Loucy (cell line): ENCODE results near the gene ARHGEF35.
"Not testable (repeated sequence)": the region's sequence is repeated elsewhere in the genome, so short reads cannot be mapped to it uniquely, and the experiment has no call there.

Experiments used
- H2AFZ ChIP-seq: fragments of 200-600 bp; sonication (generic); 2 replicates; pipeline ENCODE4 v1.6.0; 2016; ENCODE audit warnings: antibody characterized with exemption, mild to moderate bottlenecking, low read length, moderate library complexity
- H3F3A ChIP-seq: fragments of 200-600 bp; 2 replicates; pipeline ENCODE4 v1.6.0; 2016; ENCODE audit warnings: antibody characterized with exemption, low read depth, mild to moderate bottlenecking
- H3K27me3 ChIP-seq: fragments of 200-600 bp; sonication (generic); 2 replicates; pipeline ENCODE4 v1.6.1; 2014; ENCODE audit warnings: low read length, mild to moderate bottlenecking; ENCODE audit not compliant: insufficient read depth, poor library complexity, severe bottlenecking
- H3K36me3 ChIP-seq: fragments of 200-600 bp; sonication (generic); 2 replicates; pipeline ENCODE4 v1.6.1; 2016; ENCODE audit warnings: low read length; ENCODE audit not compliant: insufficient read depth
- H3K4me1 ChIP-seq: fragments of 200-600 bp; sonication (generic); 2 replicates; pipeline ENCODE4 v1.5.1; 2014; ENCODE audit warnings: low read length, mild to moderate bottlenecking; ENCODE audit not compliant: insufficient read depth, poor library complexity, severe bottlenecking
- H3K4me2 ChIP-seq: fragments of 200-600 bp; sonication (generic); 2 replicates; pipeline ENCODE4 v1.6.0; 2014; ENCODE audit warnings: antibody characterized with exemption, low read length, low read depth, mild to moderate bottlenecking; ENCODE audit not compliant: poor library complexity, severe bottlenecking
- H3K4me3 ChIP-seq: fragments of 200-600 bp; sonication (generic); 2 replicates; pipeline ENCODE4 v1.5.1; 2014; ENCODE audit warnings: low read length, mild to moderate bottlenecking, mixed read lengths; ENCODE audit not compliant: poor library complexity, severe bottlenecking
- H3K79me2 ChIP-seq: fragments of 200-600 bp; sonication (generic); 2 replicates; pipeline ENCODE4 v1.6.1; 2014; ENCODE audit warnings: low read length; ENCODE audit not compliant: insufficient read depth
- H3K9ac ChIP-seq: fragments of 200-600 bp; sonication (generic); 2 replicates; pipeline ENCODE4 v1.6.0; 2014; ENCODE audit warnings: mild to moderate bottlenecking, low read depth, low read length, moderate library complexity; ENCODE audit not compliant: poor library complexity, severe bottlenecking
- H3K9me2 ChIP-seq: fragments of 200-600 bp; sonication (generic); replicated peaks from 2 replicates; pipeline ENCODE4 v1.6.1; 2016; ENCODE audit warnings: low read depth, low read length, mixed read lengths
- H3K9me3 ChIP-seq: fragments of 200-600 bp; sonication (generic); 2 replicates; pipeline ENCODE4 v1.6.1; 2014; ENCODE audit warnings: mild to moderate bottlenecking, antibody characterized with exemption, low read length, low read depth; ENCODE audit not compliant: insufficient read depth
- H4K20me1 ChIP-seq: fragments of 200-600 bp; sonication (generic); 2 replicates; pipeline ENCODE4 v1.6.0; 2014; ENCODE audit warnings: antibody characterized with exemption, low read length, mild to moderate bottlenecking; ENCODE audit not compliant: insufficient read depth, poor library complexity, severe bottlenecking

The ARHGEF35 gene

DNA sequence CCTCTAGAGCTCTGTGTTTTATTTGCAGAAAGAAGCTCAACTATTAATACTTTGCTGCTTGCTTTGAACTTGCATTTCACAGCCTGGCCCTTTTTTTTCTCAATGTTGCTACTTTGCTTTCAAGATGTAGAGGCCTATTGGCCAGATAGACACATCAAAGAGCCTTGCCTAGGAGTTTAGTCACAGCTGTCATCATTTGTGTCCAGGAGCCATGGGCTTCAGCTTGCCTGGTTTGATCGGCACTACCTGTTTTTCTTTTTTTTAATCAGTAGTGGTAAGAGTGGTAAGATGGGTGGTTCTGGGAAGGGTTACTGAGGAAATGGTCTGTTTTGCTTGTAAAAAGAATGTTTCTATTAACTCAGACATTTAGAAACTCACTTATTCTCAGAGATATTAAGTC is 6.3 kb upstream of the ARHGEF35 start:
- H3K27me3 ChIP-seq, H3K4me1 ChIP-seq, H3F3A ChIP-seq, H2AFZ ChIP-seq, H3K9me2 ChIP-seq, H4K20me1 ChIP-seq, H3K4me2 ChIP-seq, H3K36me3 ChIP-seq, H3K9me3 ChIP-seq, H3K4me3 ChIP-seq, H3K9ac ChIP-seq, H3K79me2 ChIP-seq: not testable (repeated sequence)

GRCh38 chr7:144198934-144199333 is 3.3 kb upstream of the ARHGEF35 start:
- not testable (repeated sequence) for H3K27me3 ChIP-seq, H3K4me3 ChIP-seq, H3K9me3 ChIP-seq, H3K9ac ChIP-seq, H3K4me2 ChIP-seq, H3K9me2 ChIP-seq, H3K4me1 ChIP-seq, H3F3A ChIP-seq, H4K20me1 ChIP-seq, H3K36me3 ChIP-seq, H3K79me2 ChIP-seq, H2AFZ ChIP-seq

- H3K9me3 ChIP-seq, H3F3A ChIP-seq, H3K79me2 ChIP-seq, H2AFZ ChIP-seq, H3K4me3 ChIP-seq, H3K9me2 ChIP-seq, H3K4me1 ChIP-seq, H3K4me2 ChIP-seq, H4K20me1 ChIP-seq, H3K27me3 ChIP-seq, H3K9ac ChIP-seq, H3K36me3 ChIP-seq: not testable (repeated sequence)
Observed at GRCh38 chr7:144194453-144194852, 1.2 kb downstream of the ARHGEF35 start.

- not testable (repeated sequence) for H3K4me3 ChIP-seq, H4K20me1 ChIP-seq, H3K4me2 ChIP-seq, H3K9ac ChIP-seq, H3K27me3 ChIP-seq, H3K9me2 ChIP-seq, H3K4me1 ChIP-seq, H3K36me3 ChIP-seq, H3F3A ChIP-seq, H3K79me2 ChIP-seq, H3K9me3 ChIP-seq, H2AFZ ChIP-seq
Observed at GRCh38 chr7:144193782-144194181, 1.9 kb downstream of the ARHGEF35 start.

DNA sequence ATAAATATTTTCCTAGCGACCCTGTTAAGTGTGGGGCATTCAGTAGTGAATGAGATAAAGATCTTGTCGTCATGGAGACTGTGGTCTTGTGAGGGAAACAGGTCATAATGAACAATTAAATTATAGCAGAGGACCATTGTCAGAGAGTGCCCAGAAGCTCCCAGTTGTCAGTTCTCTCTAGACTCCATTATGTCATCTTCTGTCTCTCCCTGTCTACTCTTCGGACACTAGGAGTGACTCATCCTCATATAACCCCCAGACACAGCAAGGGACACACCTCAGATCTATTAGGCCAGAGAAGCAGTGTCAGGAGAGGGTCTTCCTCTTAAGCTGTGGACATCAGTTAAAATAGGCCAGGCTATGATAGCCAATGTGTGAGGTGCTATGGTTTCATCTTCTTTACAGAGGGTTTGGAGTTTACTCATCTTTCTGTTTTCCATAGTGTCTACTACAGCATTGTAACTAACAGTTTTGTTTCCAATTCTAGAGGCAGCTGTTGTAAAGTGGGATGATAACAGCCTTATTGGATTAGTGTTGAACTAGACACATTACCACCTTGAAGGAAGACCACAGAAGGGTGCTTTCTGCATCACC is 7.0 kb downstream of the ARHGEF35 start:
- not testable (repeated sequence) for H2AFZ ChIP-seq, H3K4me3 ChIP-seq, H3K4me2 ChIP-seq, H3K9me3 ChIP-seq, H3K9ac ChIP-seq, H3K27me3 ChIP-seq, H3K79me2 ChIP-seq, H3K9me2 ChIP-seq, H3K4me1 ChIP-seq, H3F3A ChIP-seq, H3K36me3 ChIP-seq, H4K20me1 ChIP-seq

GRCh38 chr7:144187848-144188247 is 7.8 kb downstream of the ARHGEF35 start:
- H3K4me1 ChIP-seq, H3K9me3 ChIP-seq, H3K9ac ChIP-seq, H4K20me1 ChIP-seq, H3K36me3 ChIP-seq, H3K9me2 ChIP-seq, H3K79me2 ChIP-seq, H3K4me3 ChIP-seq, H2AFZ ChIP-seq, H3K27me3 ChIP-seq, H3K4me2 ChIP-seq, H3F3A ChIP-seq: not testable (repeated sequence)

GRCh38 chr7:144183166-144183565 is 12.5 kb downstream of the ARHGEF35 start, which contains the start of gene CTAGE4:
TSS of gene CTAGE4 (plus strand) at chr7:144183466. CDS start at chr7:144183504, 38 bp downstream.
- not testable (repeated sequence) for H2AFZ ChIP-seq, H3K4me3 ChIP-seq, H3K27me3 ChIP-seq, H3K4me1 ChIP-seq, H3K36me3 ChIP-seq, H3K4me2 ChIP-seq, H3K9me3 ChIP-seq, H3F3A ChIP-seq, H3K79me2 ChIP-seq, H4K20me1 ChIP-seq, H3K9ac ChIP-seq, H3K9me2 ChIP-seq

DNA sequence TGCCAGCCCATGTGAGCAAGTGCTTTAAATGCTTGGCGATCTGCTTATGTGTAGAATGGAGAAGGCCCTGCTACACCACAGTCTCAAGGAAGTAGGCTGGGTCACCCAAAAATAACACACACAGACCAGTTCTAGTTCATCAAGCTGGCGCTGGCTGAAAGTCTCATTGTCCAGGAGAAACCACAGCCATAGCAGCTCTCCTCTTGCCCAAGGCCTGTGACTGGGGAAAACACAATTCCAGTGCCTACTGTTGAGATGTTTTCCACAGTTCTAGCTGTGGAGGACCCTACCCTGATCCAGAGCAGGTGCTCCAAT is 16.5 kb downstream of the ARHGEF35 start:
- H3K4me2 ChIP-seq, H2AFZ ChIP-seq, H3K4me1 ChIP-seq, H3K27me3 ChIP-seq, H3F3A ChIP-seq, H3K9me3 ChIP-seq, H3K4me3 ChIP-seq, H3K79me2 ChIP-seq, H3K9ac ChIP-seq, H4K20me1 ChIP-seq, H3K9me2 ChIP-seq, H3K36me3 ChIP-seq: not testable (repeated sequence)
